HG02885 (cell line): ENCODE results near the gene IRF2BP2.

Experiments
- ATAC-seq: cut with Tn5 transposase; IDR thresholded peaks from one replicate; pipeline ENCODE4 v1.9.1; 2021; ENCODE audit warnings: mild to moderate bottlenecking; ENCODE audit not compliant: unreplicated experiment, poor library complexity

IRF2BP2 gene

GRCh38 chr1:234562334-234562733, 47.6 kb downstream of the IRF2BP2 start:
- no peak for ATAC-seq

- ATAC-seq = no peak
These were observed 48.7 kb downstream of the IRF2BP2 start for GRCh38 chr1:234561319-234561718.

- no peak for ATAC-seq
These were observed 49.9 kb downstream of the IRF2BP2 start for GRCh38 chr1:234559902-234560676.

GRCh38 chr1:234559152-234559901, 50.7 kb downstream of the IRF2BP2 start:
- ATAC-seq = no peak

GRCh38 chr1:234558330-234558836, 51.6 kb downstream of the IRF2BP2 start:
- no peak for ATAC-seq

GRCh38 chr1:234556245-234556943, 53.6 kb downstream of the IRF2BP2 start:
- ATAC-seq = no peak

- no peak for ATAC-seq
These were observed 54.5 kb downstream of the IRF2BP2 start for GRCh38 chr1:234555390-234556024.

- ATAC-seq = no peak
These were observed 55.2 kb downstream of the IRF2BP2 start for GRCh38 chr1:234554698-234555311.
